GM11168 (cell line): Measurements from ENCODE around the gene WDR89.
"Not testable (repeated sequence)": the region's sequence is repeated elsewhere in the genome, so short reads cannot be mapped to it uniquely, and the experiment has no call there.

Experiments
- in situ Hi-C: fragments of 300-500 bp; cut with MboI; formaldehyde crosslinking; loops from one replicate; pipeline ENCODE4 v1.12.0; 2022; ENCODE audit warnings: low sequenced_read_pairs; ENCODE audit not compliant: unreplicated experiment

Gene WDR89

GRCh38 chr14:63654936-63655335, 13.3 kb upstream of the WDR89 start:
- in situ Hi-C loops, result no loop called here

GRCh38 chr14:63654346-63654745, 12.7 kb upstream of the WDR89 start:
- in situ Hi-C loops, result no loop called here

- in situ Hi-C loops, result no loop called here
Observed at GRCh38 chr14:63652406-63652805, 10.7 kb upstream of the WDR89 start.

- in situ Hi-C loops, result no loop called here
Observed at GRCh38 chr14:63650256-63650952, 8.7 kb upstream of the WDR89 start.

GRCh38 chr14:63647696-63648410, 6.2 kb upstream of the WDR89 start:
- in situ Hi-C loops, result no loop called here

- in situ Hi-C loops, result no loop called here
Observed at GRCh38 chr14:63644741-63645140, 3.1 kb upstream of the WDR89 start.

- in situ Hi-C loops, result no loop called here
Observed at GRCh38 chr14:63642656-63643382, 1.1 kb upstream of the WDR89 start.

GRCh38 chr14:63642229-63642611, 549 bp upstream of the WDR89 start:
- in situ Hi-C loops, result no loop called here

GRCh38 chr14:63638493-63638892, 3.2 kb downstream of the WDR89 start:
- in situ Hi-C loops, result loop anchor here (10.0 kb wide), 1 partner anchor 126 kb away; no protein-coding TSS in a partner anchor

- in situ Hi-C loops, result loop anchor here (10.0 kb wide), 1 partner anchor 129 kb away; no protein-coding TSS in a partner anchor
Observed at GRCh38 chr14:63636094-63636635, 5.5 kb downstream of the WDR89 start.

- in situ Hi-C loops, result loop anchor here (10.0 kb wide), 1 partner anchor 131 kb away; no protein-coding TSS in a partner anchor
Observed at GRCh38 chr14:63633801-63634200, 7.9 kb downstream of the WDR89 start.

GRCh38 chr14:63632932-63633514, 8.6 kb downstream of the WDR89 start:
- in situ Hi-C loops, result loop anchor here (10.0 kb wide), 1 partner anchor 132 kb away; no protein-coding TSS in a partner anchor

- in situ Hi-C loops, result no loop called here
Observed at GRCh38 chr14:63624701-63625100, 17.0 kb downstream of the WDR89 start.

- in situ Hi-C loops, result no loop called here
Observed at GRCh38 chr14:63624203-63624602, 17.5 kb downstream of the WDR89 start.

- in situ Hi-C loops, result not testable (repeated sequence)
Observed at GRCh38 chr14:63621975-63622374, 19.7 kb downstream of the WDR89 start.

GRCh38 chr14:63616015-63616414, 25.7 kb downstream of the WDR89 start:
- in situ Hi-C loops, result no loop called here

- in situ Hi-C loops, result no loop called here
Observed at GRCh38 chr14:63614679-63615363, 26.9 kb downstream of the WDR89 start.

- in situ Hi-C loops, result no loop called here
Observed at GRCh38 chr14:63611078-63611477, 30.6 kb downstream of the WDR89 start.

- in situ Hi-C loops, result no loop called here
Observed at GRCh38 chr14:63605041-63605532, 36.6 kb downstream of the WDR89 start.

- in situ Hi-C loops, result no loop called here
Observed at GRCh38 chr14:63604626-63605025, 37.0 kb downstream of the WDR89 start.
